WI38 (cell line): ENCODE data around the gene TLR10.
"Not testable (repeated sequence)": the region's sequence is repeated elsewhere in the genome, so short reads cannot be mapped to it uniquely, and the experiment has no call there.

ENCODE experiments used
- H3K4me3 ChIP-seq: 2 replicates; pipeline ENCODE4 v1.5.1; 2011; ENCODE audit warnings: low read depth, mild to moderate bottlenecking, control low read depth, low read length
- CTCF ChIP-seq: IDR thresholded peaks from 2 replicates; pipeline ENCODE4 v1.5.1; 2012; ENCODE audit warnings: low read depth, mild to moderate bottlenecking, control low read depth, low read length

Gene TLR10

GRCh38 chr4:38774181-38774955, 8.4 kb downstream of the TLR10 start:
- H3K4me3 ChIP-seq, result no peak overlapping the region
- TF ChIP-seq CTCF, result no peak

GRCh38 chr4:38770281-38770680, 12.5 kb downstream of the TLR10 start:
- H3K4me3 ChIP-seq, result not testable (repeated sequence)

GRCh38 chr4:38769857-38770256, 12.9 kb downstream of the TLR10 start:
- no peak overlapping the region for H3K4me3 ChIP-seq
- TF ChIP-seq CTCF, result no peak

- no peak overlapping the region for H3K4me3 ChIP-seq
- no peak for TF ChIP-seq CTCF
Measured at GRCh38 chr4:38769441-38769840, 13.3 kb downstream of the TLR10 start.

- H3K4me3 ChIP-seq, result no peak overlapping the region
- no peak for TF ChIP-seq CTCF
Measured at GRCh38 chr4:38768968-38769394, 13.8 kb downstream of the TLR10 start.

- not testable (repeated sequence) for H3K4me3 ChIP-seq
Measured at GRCh38 chr4:38766940-38767339, 15.8 kb downstream of the TLR10 start.

GRCh38 chr4:38765382-38765781, 17.4 kb downstream of the TLR10 start:
- TF ChIP-seq CTCF, result no peak
- no peak overlapping the region for H3K4me3 ChIP-seq

- TF ChIP-seq CTCF, result no peak
- no peak overlapping the region for H3K4me3 ChIP-seq
Measured at GRCh38 chr4:38764277-38764676, 18.5 kb downstream of the TLR10 start.
